HAP-1 (cell line): ENCODE measurements around the gene FAM78A.
A peak's percentile ranks its signal among the peaks of the same experiment; 100 is the strongest.

ENCODE experiments used
- DNase-seq, 2 experiments: peaks; one replicate each; pipeline ENCODE4 v3.0.0-alpha.2; 2016 to 2020; ENCODE audit warnings: low spot score in 2 of 2
- H3K27me3 ChIP-seq: fragments of 250-450 bp; sonication (Bioruptor Pico); 2 replicates; pipeline ENCODE4 v1.5.1; 2020; ENCODE audit warnings: low read depth, mild to moderate bottlenecking, moderate library complexity
- H3K36me3 ChIP-seq: fragments of 250-450 bp; sonication (Bioruptor Pico); replicated peaks from 2 replicates; pipeline ENCODE4 v1.5.1; 2020; ENCODE audit warnings: mild to moderate bottlenecking
- H3K4me1 ChIP-seq: fragments of 250-450 bp; sonication (Bioruptor Pico); 2 replicates; pipeline ENCODE4 v1.5.1; 2020; ENCODE audit warnings: mild to moderate bottlenecking
- H3K4me3 ChIP-seq: fragments of 250-450 bp; sonication (Bioruptor Pico); 2 replicates; pipeline ENCODE4 v1.5.1; 2020; ENCODE audit warnings: mild to moderate bottlenecking, moderate library complexity
- H3K9me3 ChIP-seq: fragments of 250-450 bp; sonication (Bioruptor Pico); 2 replicates; pipeline ENCODE4 v1.5.1; 2020; ENCODE audit warnings: mild to moderate bottlenecking, moderate library complexity
- in situ Hi-C: fragments of 300-500 bp; cut with MboI; formaldehyde crosslinking; loops from 3 replicates; pipeline ENCODE4 v1.14.3; 2020; ENCODE audit warnings: low sequenced_read_pairs, inconsistent platforms, mixed read lengths

FAM78A gene

GRCh38 chr9:131276094-131276888 is at the start of gene FAM78A:
FAM78A (minus strand) TSS chr9:131276510; CDS start chr9:131276179, 331 bp downstream.
- in situ Hi-C loops = no loop called here
- Histone ChIP-seq H3K4me1 (peaks cover 27% of the 10 kb centered on the region), H3K27me3 (no peaks in the 10 kb centered on the region; the same call in 1 of the 2 replicates), H3K36me3 (peaks cover 6% of the 10 kb centered on the region), H3K4me3 (peak within 1 kb of the TSS; percentile 54), H3K9me3 (no peaks in the 10 kb centered on the region)
- DNase-seq = peak; percentile 29 to 59

GRCh38 chr9:131324736-131325679 is 48.7 kb upstream of the FAM78A start:
- in situ Hi-C loops = no loop called here
- no peaks in the 10 kb centered on the region for H3K4me1 ChIP-seq

GRCh38 chr9:131323629-131324028 is 47.3 kb upstream of the FAM78A start:
- no peak for DNase-seq
- H3K4me3 ChIP-seq = no peak overlapping the region
- no peaks in the 10 kb centered on the region for H3K27me3 ChIP-seq
- H3K4me1 ChIP-seq = no peaks in the 10 kb centered on the region
- H3K36me3 ChIP-seq = no peaks in the 10 kb centered on the region
- in situ Hi-C loops = no loop called here
- H3K9me3 ChIP-seq = no peaks in the 10 kb centered on the region

More at GRCh38 chr9:131324736-131325679, 48.7 kb upstream of the FAM78A start:
- no peaks in the 10 kb centered on the region for H3K36me3 ChIP-seq
- H3K9me3 ChIP-seq = no peaks in the 10 kb centered on the region
- H3K4me3 ChIP-seq = no peak overlapping the region
- no peaks in the 10 kb centered on the region for H3K27me3 ChIP-seq
- no peak for DNase-seq

- Histone ChIP-seq H3K4me1 (no peaks in the 10 kb centered on the region), H3K9me3 (no peaks in the 10 kb centered on the region), H3K27me3 (no peaks in the 10 kb centered on the region), H3K36me3 (no peaks in the 10 kb centered on the region), H3K4me3 (no peak overlapping the region)
- DNase-seq = no peak
- in situ Hi-C loops = no loop called here
Observed at GRCh38 chr9:131320031-131320685, 43.8 kb upstream of the FAM78A start.

DNA sequence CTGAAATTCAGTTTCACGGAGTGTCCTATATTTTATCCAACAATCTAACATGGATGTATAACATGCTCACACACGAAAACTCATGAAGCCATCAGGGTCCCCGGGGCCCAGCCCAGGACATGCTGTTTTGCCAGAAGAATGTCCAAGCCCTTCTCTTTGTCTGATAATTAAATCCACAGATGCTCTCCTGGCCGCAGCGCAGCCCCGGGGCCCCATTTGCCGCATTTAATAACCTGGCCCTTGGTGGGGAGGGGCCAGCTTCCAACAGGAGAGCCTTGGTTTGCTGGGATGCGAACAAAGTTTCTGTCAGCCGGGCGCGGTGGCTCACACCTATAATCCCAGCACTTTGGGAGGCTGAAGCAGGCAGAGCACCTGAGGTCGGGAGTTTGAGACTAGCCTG is 43.2 kb upstream of the FAM78A start:
- Histone ChIP-seq H3K4me3 (no peak overlapping the region), H3K9me3 (no peaks in the 10 kb centered on the region), H3K36me3 (no peaks in the 10 kb centered on the region), H3K27me3 (no peaks in the 10 kb centered on the region), H3K4me1 (no peaks in the 10 kb centered on the region)
- DNase-seq = no peak
- in situ Hi-C loops = no loop called here

- in situ Hi-C loops = no loop called here
Observed at GRCh38 chr9:131318231-131319085, 42.1 kb upstream of the FAM78A start.

DNA sequence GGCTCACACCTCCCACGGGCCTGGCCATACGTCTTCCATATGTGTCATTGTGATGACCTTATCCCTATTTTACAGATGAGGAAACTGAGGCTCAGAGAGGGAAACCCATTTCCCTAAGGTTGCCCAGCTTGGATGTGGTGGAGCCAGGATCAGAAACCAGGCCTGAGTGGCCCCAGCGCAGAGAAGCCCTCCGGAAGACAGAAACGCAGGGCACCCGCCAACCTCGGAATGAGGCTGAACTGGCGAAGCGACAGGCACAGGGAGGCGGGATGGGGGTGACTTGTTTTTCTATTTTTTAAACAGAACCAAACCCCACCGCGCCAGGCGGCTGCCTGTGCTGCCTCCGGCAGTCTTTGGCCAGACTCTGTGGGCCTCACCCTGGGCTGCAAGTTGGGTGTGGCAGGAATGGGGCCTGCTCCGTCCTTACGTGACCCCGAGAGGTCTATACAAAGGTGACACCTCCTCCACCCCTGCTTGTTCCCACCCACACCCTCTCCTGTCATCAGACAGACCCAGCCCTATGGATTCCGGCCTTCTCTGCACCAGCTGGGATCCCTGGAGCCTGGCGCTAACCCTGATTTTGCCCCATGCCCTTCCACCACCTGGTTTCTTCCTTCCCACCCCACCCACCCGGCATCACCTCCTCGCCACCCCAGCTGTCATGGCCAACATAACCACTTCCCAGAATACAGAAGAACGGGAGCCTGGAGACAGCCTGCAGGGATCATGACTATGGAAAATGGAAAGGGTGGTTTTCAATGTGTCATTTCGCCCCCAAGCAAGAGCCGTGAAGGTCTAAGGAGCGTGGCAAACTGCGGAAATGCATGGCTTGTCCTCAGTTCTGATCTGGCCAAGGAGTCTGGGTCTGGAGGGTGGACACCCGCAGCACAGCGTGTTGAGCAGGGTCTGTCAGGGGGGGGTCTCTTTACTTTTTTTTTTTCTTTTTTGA is 36.8 kb upstream of the FAM78A start:
- in situ Hi-C loops = no loop called here
- peak; percentile 20 to 59 for DNase-seq
- no peaks in the 10 kb centered on the region for H3K9me3 ChIP-seq

More at GRCh38 chr9:131318231-131319085, 42.1 kb upstream of the FAM78A start:
- Histone ChIP-seq H3K4me1 (no peaks in the 10 kb centered on the region), H3K9me3 (no peaks in the 10 kb centered on the region), H3K4me3 (no peak overlapping the region), H3K27me3 (no peaks in the 10 kb centered on the region), H3K36me3 (no peaks in the 10 kb centered on the region)
- no peak for DNase-seq

GRCh38 chr9:131312246-131312645 is 35.9 kb upstream of the FAM78A start:
- Histone ChIP-seq H3K36me3 (no peaks in the 10 kb centered on the region), H3K4me1 (peaks cover 5% of the 10 kb centered on the region), H3K4me3 (no peak overlapping the region), H3K27me3 (no peaks in the 10 kb centered on the region), H3K9me3 (no peaks in the 10 kb centered on the region)
- DNase-seq = no peak
- in situ Hi-C loops = no loop called here

More for the DNA sequence above, 36.8 kb upstream of the FAM78A start:
- H3K36me3 ChIP-seq = no peaks in the 10 kb centered on the region
- peaks cover 5% of the 10 kb centered on the region for H3K4me1 ChIP-seq
- H3K4me3 ChIP-seq = no peak overlapping the region
- H3K27me3 ChIP-seq = no peaks in the 10 kb centered on the region

DNA sequence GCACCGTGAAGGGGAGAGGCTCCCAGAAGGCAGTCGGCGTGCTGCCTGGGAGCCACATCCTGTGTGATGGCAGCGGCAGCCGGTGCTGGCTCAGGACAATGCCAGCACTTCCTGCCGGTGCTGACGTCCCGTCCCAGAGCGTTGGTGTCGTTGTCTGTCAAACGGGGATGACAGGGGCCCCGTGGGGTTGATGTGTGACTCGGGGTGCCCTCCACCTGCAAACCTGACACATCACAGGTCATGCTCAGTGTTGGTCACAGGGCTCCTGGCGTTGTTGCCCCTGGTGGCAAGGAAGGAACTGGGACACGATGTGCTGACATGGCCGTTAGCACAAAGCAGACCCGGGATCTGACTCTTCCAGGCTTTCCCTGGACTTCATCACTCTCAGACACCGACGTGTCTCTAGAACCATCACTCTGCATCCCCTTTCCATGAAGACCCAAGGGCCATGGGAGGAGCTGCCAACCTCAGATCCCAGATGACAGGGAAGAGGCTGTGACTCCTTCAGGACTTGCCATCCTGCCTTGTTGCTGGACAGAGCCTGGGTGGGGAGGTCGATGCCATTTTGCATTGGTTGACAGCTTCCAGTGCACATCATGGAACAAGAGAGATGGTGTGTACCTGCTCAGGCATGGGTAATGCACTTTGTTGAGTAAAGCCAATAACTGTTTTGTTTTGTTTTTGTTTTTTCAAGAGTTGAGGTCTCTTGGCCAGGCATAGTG is 34.7 kb upstream of the FAM78A start:
- in situ Hi-C loops = no loop called here
- Histone ChIP-seq H3K4me1 (peaks cover 5% of the 10 kb centered on the region), H3K4me3 (no peak overlapping the region), H3K36me3 (no peaks in the 10 kb centered on the region), H3K27me3 (no peaks in the 10 kb centered on the region), H3K9me3 (no peaks in the 10 kb centered on the region)
- DNase-seq = no peak

GRCh38 chr9:131309530-131310276 is 33.4 kb upstream of the FAM78A start:
- DNase-seq = no peak
- in situ Hi-C loops = no loop called here

DNA sequence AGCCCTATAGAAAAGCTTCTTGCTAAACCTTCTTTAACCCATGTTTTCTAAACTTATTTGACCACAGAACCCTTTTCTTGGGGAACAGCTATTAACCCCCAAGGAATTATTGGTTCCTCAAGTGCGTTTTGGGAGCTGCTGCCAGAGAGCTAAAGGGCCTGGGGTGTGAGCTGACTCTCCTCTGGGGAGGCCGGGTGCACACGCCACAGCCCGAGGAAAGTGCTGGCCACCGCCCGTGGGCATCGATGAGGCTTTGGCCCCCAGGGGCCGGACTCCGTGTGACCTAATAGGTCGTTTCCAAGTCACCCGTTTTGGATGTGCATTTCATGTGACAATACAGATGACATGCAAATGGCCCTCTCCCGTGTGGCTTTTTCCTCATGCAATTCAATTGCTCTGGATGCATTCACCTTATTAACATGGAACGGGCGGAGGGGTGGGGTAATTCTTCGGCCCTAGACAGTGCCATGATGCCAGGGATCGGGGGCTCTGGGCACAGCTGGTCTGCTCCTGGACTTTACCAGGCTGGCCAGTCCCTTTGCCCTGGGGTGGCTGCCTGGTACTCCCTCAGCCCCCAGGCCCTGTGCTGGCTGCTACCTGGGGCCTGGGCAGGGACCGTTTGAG is 32.7 kb upstream of the FAM78A start:
- H3K4me3 ChIP-seq = no peak overlapping the region
- H3K27me3 ChIP-seq = no peaks in the 10 kb centered on the region
- DNase-seq = no peak
- peaks cover 5% of the 10 kb centered on the region for H3K4me1 ChIP-seq
- H3K36me3 ChIP-seq = no peaks in the 10 kb centered on the region
- in situ Hi-C loops = no loop called here
- H3K9me3 ChIP-seq = no peaks in the 10 kb centered on the region

More at GRCh38 chr9:131309530-131310276, 33.4 kb upstream of the FAM78A start:
- Histone ChIP-seq H3K36me3 (no peaks in the 10 kb centered on the region), H3K27me3 (no peaks in the 10 kb centered on the region), H3K4me3 (no peak overlapping the region), H3K4me1 (peaks cover 5% of the 10 kb centered on the region), H3K9me3 (no peaks in the 10 kb centered on the region)
